Measurements from ENCODE around the gene SLC9A9. TPM values are rescaled to one million over a fixed set of nuclear protein-coding genes. Genes with fewer than 3 reads are reported as not detected.
A peak's percentile ranks its signal among the peaks of the same experiment; 100 is the strongest.

The SLC9A9 gene
- total RNA-seq, 3 donors from 2014 or later: 6.2 to 17.3 (median 7.8) TPM

GRCh38 chr3:143573610-143574303 lies 274.5 kb downstream of the SLC9A9 start:
- Histone ChIP-seq H3K4me1 (no peaks in the 10 kb centered on the region), H3K9me3 (no peaks in the 10 kb centered on the region), H3K27ac (no peak overlapping the region), H3K4me3 (no peak overlapping the region), H3K27me3 (no peaks in the 10 kb centered on the region), H3K36me3 (no peaks in the 10 kb centered on the region)
- intact Hi-C loops (cut with DNase I; ENCODE audit: low total_unique reads): loop anchor here (5.0 kb wide), 1 partner anchor 1239 kb away; no protein-coding TSS in a partner anchor
- DNase-seq (ENCODE audit: low spot score in 2 of 2): no peak
- TF ChIP-seq CTCF (IDR thresholded peaks at IDR 0.05) (no peak), POLR2A (IDR thresholded peaks at IDR 0.05) (no peak), POLR2AphosphoS5 (IDR thresholded peaks at IDR 0.05) (no peak)

- intact Hi-C loops (cut with DNase I; ENCODE audit: low total_unique reads): loop anchor here (5.0 kb wide), 1 partner anchor 1241 kb away; no protein-coding TSS in a partner anchor
- no peaks in the 10 kb centered on the region for H3K36me3 ChIP-seq
- TF ChIP-seq CTCF (IDR thresholded peaks at IDR 0.05): no peak
- no peak for TF ChIP-seq POLR2AphosphoS5 (IDR thresholded peaks at IDR 0.05)
- no peak for TF ChIP-seq POLR2A (IDR thresholded peaks at IDR 0.05)
Observed at GRCh38 chr3:143571548-143571947, 276.7 kb downstream of the SLC9A9 start.

DNA sequence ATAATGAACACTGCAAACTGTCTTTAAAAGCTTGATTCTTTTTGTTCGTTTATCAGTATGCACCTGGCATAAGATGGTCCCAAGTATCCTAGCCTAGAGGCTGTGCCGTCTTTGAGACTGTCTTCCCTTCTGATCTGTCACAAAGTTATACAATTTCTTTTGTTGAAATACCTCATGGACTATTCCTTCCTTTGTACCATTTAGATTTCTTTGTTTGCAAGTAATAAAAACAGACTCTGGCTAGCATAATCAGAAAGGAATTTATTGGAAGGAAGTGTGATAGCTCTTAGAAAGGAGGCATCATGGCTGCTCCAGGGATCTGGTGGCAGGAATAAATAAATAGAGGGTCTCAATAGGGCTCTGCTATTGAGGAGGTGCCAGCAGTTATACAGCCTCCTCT lies 280.4 kb downstream of the SLC9A9 start:
- H3K4me3 ChIP-seq: no peak overlapping the region
- intact Hi-C loops (cut with DNase I; ENCODE audit: low total_unique reads): no loop called here
- H3K27ac ChIP-seq: no peak overlapping the region
- H3K36me3 ChIP-seq: no peaks in the 10 kb centered on the region
- H3K27me3 ChIP-seq: no peaks in the 10 kb centered on the region
- no peak for DNase-seq (ENCODE audit: low spot score in 2 of 2)
- TF ChIP-seq CTCF (IDR thresholded peaks at IDR 0.05) (no peak), POLR2AphosphoS5 (IDR thresholded peaks at IDR 0.05) (no peak), POLR2A (IDR thresholded peaks at IDR 0.05) (no peak)
- H3K9me3 ChIP-seq: no peaks in the 10 kb centered on the region
- no peaks in the 10 kb centered on the region for H3K4me1 ChIP-seq

More at GRCh38 chr3:143571548-143571947, 276.7 kb downstream of the SLC9A9 start:
- Histone ChIP-seq H3K27ac (peak overlapping the region in 1 of 2 donors; percentile 69), H3K9me3 (no peaks in the 10 kb centered on the region), H3K27me3 (no peaks in the 10 kb centered on the region), H3K4me1 (no peaks in the 10 kb centered on the region), H3K4me3 (no peak overlapping the region)
- DNase-seq (ENCODE audit: low spot score in 2 of 2): no peak

DNA sequence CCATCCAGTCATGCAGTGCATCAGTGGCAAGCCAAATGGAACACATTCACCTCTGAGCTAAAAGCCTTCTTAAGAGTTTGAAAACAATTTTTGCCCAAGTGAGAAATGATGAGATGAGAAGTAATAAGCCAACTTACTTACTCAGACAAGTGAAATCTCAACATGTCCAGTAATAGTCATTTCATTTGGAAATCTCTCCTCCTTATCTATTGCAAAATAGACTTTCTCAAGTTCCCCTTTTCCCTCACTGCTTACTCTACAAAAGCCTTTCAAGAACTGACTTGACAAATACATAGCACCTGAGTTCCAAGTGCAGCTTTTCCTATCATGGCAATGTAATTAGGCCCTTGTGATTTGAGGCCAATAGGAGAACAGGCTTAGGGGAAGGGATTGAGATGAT lies 282.3 kb downstream of the SLC9A9 start:
- TF ChIP-seq CTCF (IDR thresholded peaks at IDR 0.05) (no peak), POLR2A (IDR thresholded peaks at IDR 0.05) (no peak), POLR2AphosphoS5 (IDR thresholded peaks at IDR 0.05) (no peak)
- Histone ChIP-seq H3K27me3 (no peaks in the 10 kb centered on the region), H3K36me3 (no peaks in the 10 kb centered on the region), H3K4me1 (no peaks in the 10 kb centered on the region), H3K27ac (no peak overlapping the region), H3K4me3 (no peak overlapping the region), H3K9me3 (no peaks in the 10 kb centered on the region)
- no peak for DNase-seq (ENCODE audit: low spot score in 2 of 2)
- intact Hi-C loops (cut with DNase I; ENCODE audit: low total_unique reads): no loop called here

- Histone ChIP-seq H3K9me3 (no peaks in the 10 kb centered on the region), H3K27ac (no peak overlapping the region), H3K4me3 (no peak overlapping the region), H3K4me1 (no peaks in the 10 kb centered on the region), H3K27me3 (no peaks in the 10 kb centered on the region), H3K36me3 (no peaks in the 10 kb centered on the region)
- intact Hi-C loops (cut with DNase I; ENCODE audit: low total_unique reads): no loop called here
- no peak for DNase-seq (ENCODE audit: low spot score in 2 of 2)
- no peak for TF ChIP-seq POLR2A (IDR thresholded peaks at IDR 0.05)
- no peak for TF ChIP-seq CTCF (IDR thresholded peaks at IDR 0.05)
- TF ChIP-seq POLR2AphosphoS5 (IDR thresholded peaks at IDR 0.05): no peak
Observed at GRCh38 chr3:143563786-143564185, 284.5 kb downstream of the SLC9A9 start.

Data from breast epithelium (tissue), 4 donors.